GM12878 (cell line): Measurements from ENCODE around the gene MAP1LC3B. TPM values are rescaled to one million over a fixed set of nuclear protein-coding genes. Genes with fewer than 3 reads are reported as not detected.
A peak's percentile ranks its signal among the peaks of the same experiment; 100 is the strongest.

Experiments
- ATAC-seq: fragments of 200-7000 bp; cut with Tn5 transposase; 3 replicates; pipeline ENCODE4 v1.9.1; 2020; ENCODE audit warnings: mild to moderate bottlenecking, moderate library complexity
- BruUV-seq: library from RNA; stranded (reverse); fragments of 400-500 nt; replicated peaks from 2 replicates; lab custom pipeline; 2021; lab: Mats Ljungman, UMichigan
- CTCF ChIA-PET: fragments of 300-600 bp; sonication (Branson Sonifier 250); formaldehyde crosslinking; extraction: SDS; loops from one replicate; lab custom pipeline; 2021; ENCODE audit warnings: inconsistent platforms; lab: Yijun Ruan, JAX
- POLR2A ChIA-PET: fragments of 350-600 bp; formaldehyde crosslinking; extraction: SDS; loops from one replicate; lab custom pipeline; 2021; ENCODE audit warnings: inconsistent platforms; lab: Charles Lee
- RAD21 ChIA-PET: fragments of 300-600 bp; sonication (Branson Sonifier 250); formaldehyde crosslinking; loops from one replicate; lab custom pipeline; 2023; ENCODE audit warnings: antibody characterized with exemption; ENCODE audit not compliant: unreplicated experiment; lab: Charles Lee
- SMC1A ChIA-PET: fragments of 300-600 bp; sonication (Branson Sonifier 250); formaldehyde crosslinking; loops from one replicate; lab custom pipeline; 2023; ENCODE audit not compliant: unreplicated experiment, uncharacterized antibody; lab: Charles Lee
- DNase-seq: peaks from one replicate; pipeline ENCODE4 v3.0.0-alpha.2; 2011; ENCODE audit warnings: low read depth, low spot score
- FAIRE-seq: peaks from 3 replicates; lab custom pipeline; 2011; peaks lifted over from hg19 to GRCh38; lab: Jason Lieb, UNC
- H2AFZ ChIP-seq: 2 replicates; pipeline ENCODE4 v1.6.0; 2011; ENCODE audit warnings: low read depth, low read length, control low read depth; ENCODE audit not compliant: control insufficient read depth
- H3K27ac ChIP-seq: 2 replicates; pipeline ENCODE4 v1.5.1; 2011; ENCODE audit warnings: control low read depth; ENCODE audit not compliant: control insufficient read depth, insufficient read depth
- H3K27me3 ChIP-seq, 2 experiments: replicated peaks in 1 of 2; 2 replicates each; pipeline versions ENCODE4 v1.6.0 to v1.6.1; 2011; ENCODE audit warnings: low read length in 1 of 2; ENCODE audit not compliant: control insufficient read depth in 2 of 2, insufficient read depth in 2 of 2
- H3K36me3 ChIP-seq, 2 experiments: 2 replicates each; pipeline ENCODE4 v1.5.1; 2011; ENCODE audit warnings: low read length in 1 of 2; ENCODE audit not compliant: control insufficient read depth in 2 of 2, insufficient read depth in 2 of 2
- H3K4me1 ChIP-seq: 2 replicates; pipeline ENCODE4 v1.6.1; 2011; ENCODE audit warnings: mild to moderate bottlenecking, low read length, moderate library complexity, mixed read lengths; ENCODE audit not compliant: control insufficient read depth, insufficient read depth
- H3K4me2 ChIP-seq: 2 replicates; pipeline ENCODE4 v1.6.0; 2011; ENCODE audit warnings: control low read depth; ENCODE audit not compliant: control insufficient read depth, insufficient read depth
- H3K4me3 ChIP-seq: fragments of 200-600 bp; sonication (generic); 2 replicates; pipeline ENCODE4 v1.5.1; 2016
- H3K79me2 ChIP-seq: 2 replicates; pipeline ENCODE4 v1.6.0; 2011; ENCODE audit warnings: low read length; ENCODE audit not compliant: control insufficient read depth, insufficient read depth
- H3K9ac ChIP-seq: 2 replicates; pipeline ENCODE4 v1.8.0; 2011; ENCODE audit warnings: low read length, control low read depth, mixed read lengths; ENCODE audit not compliant: control insufficient read depth, insufficient read depth
- H3K9me3 ChIP-seq: replicated peaks from 3 replicates; pipeline ENCODE4 v1.5.1; 2011; ENCODE audit warnings: mild to moderate bottlenecking, low read length; ENCODE audit not compliant: control insufficient read depth, insufficient read depth
- H4K20me1 ChIP-seq: 2 replicates; pipeline ENCODE4 v1.6.0; 2011; ENCODE audit not compliant: control insufficient read depth, insufficient read depth
- CBFB ChIP-seq: IDR thresholded peaks from 2 replicates; pipeline ENCODE4 v1.6.1; 2016; ENCODE audit warnings: antibody characterized with exemption, low read depth
- CBX5 ChIP-seq: sonication (generic); IDR thresholded peaks from 2 replicates; pipeline ENCODE4 v1.6.1; 2016; ENCODE audit warnings: low read depth, moderate library complexity, mild to moderate bottlenecking, inconsistent platforms
- EED ChIP-seq: sonication (generic); IDR thresholded peaks from 2 replicates; pipeline ENCODE4 v1.6.1; 2016; ENCODE audit warnings: antibody characterized with exemption, low read depth
- EGR1 ChIP-seq, 2 experiments: IDR thresholded peaks; 1 replicate in 1 of 2; 2 replicates in 1 of 2; pipeline ENCODE4 v1.6.1; 2011 to 2012; ENCODE audit warnings: low read depth in 2 of 2, low read length in 2 of 2, borderline replicate concordance in 1 of 2, mild to moderate bottlenecking in 1 of 2, moderate library complexity in 1 of 2
- MLLT1 ChIP-seq: fragments of 450-650 bp; IDR thresholded peaks from 2 replicates; pipeline ENCODE4 v1.6.1; 2016; ENCODE audit warnings: mild to moderate bottlenecking
- PML ChIP-seq: IDR thresholded peaks from 2 replicates; pipeline ENCODE4 v1.6.1; 2012; ENCODE audit warnings: low read length, inconsistent platforms
- SREBF1 ChIP-seq: IDR thresholded peaks from 2 replicates; pipeline ENCODE4 v1.6.1; 2012; ENCODE audit warnings: mild to moderate bottlenecking, low read length
- ZBTB11 ChIP-seq: fragments of 450-650 bp; formaldehyde crosslinking; IDR thresholded peaks from 2 replicates; pipeline ENCODE4 v1.5.0; 2022; ENCODE audit warnings: mild to moderate bottlenecking, missing genetic modification characterization
- WGBS: methylation state at CpG from one replicate; pipeline ENCODE4 v1.1.6; 2016; ENCODE audit warnings: low lambda C conversion rate; ENCODE audit not compliant: insufficient replicate concordance, insufficient coverage; ENCODE audit errors: missing lambda C conversion rate; 5-methylcytosine and 5-hydroxymethylcytosine counted together
- in situ Hi-C: fragments of 300-500 bp; cut with MboI; formaldehyde crosslinking; loops from 9 replicates; pipeline ENCODE4 v1.14.3; 2018; ENCODE audit warnings: mixed read lengths
- intact Hi-C: fragments of 100-400 bp; cut with micrococcal nuclease; formaldehyde crosslinking; loops from one replicate; pipeline ENCODE4 v1.14.2; 2022; ENCODE audit not compliant: unreplicated experiment
- polyA plus RNA-seq, 11 experiments: library from polyadenylated mRNA; depleted of rRNA in 4 of 11; unstranded in 6 of 11; stranded (reverse) in 5 of 11; fragments of >200 nt; fragmentation: Nextera tagmentation in 4 of 11; fragmentation: Illumina TruSeq in 1 of 11; extraction: Ambion mirVana in 4 of 11; extraction: Trizol in 1 of 11; gene quantifications; 1 replicate in 1 of 11; 2 replicates in 10 of 11; pipeline versions ENCODE4 v1.2.1 to v1.2.3, GENCODE V29; 2011 to 2016; ENCODE audit warnings: inconsistent platforms in 2 of 11, missing spikeins in 2 of 11, low read depth in 1 of 11
- total RNA-seq, 4 experiments: library from RNA; depleted of rRNA in 3 of 4; stranded (reverse); fragments of >200 nt in 3 of 4; fragmentation: Illumina TruSeq in 1 of 4; extraction: Trizol in 1 of 4; gene quantifications; 2 replicates each; pipeline versions ENCODE4 v1.2.1 to v1.2.3, GENCODE V29; 2013 to 2021

MAP1LC3B gene
- total and polyA plus RNA-seq, 10 of the 15 experiments (the other 5 are each of a cell fraction or from before 2014, with no cell fraction given) = 6.1 to 42.8 (median 13.7) TPM

GRCh38 chr16:87390641-87391323 lies 1.4 kb upstream of the MAP1LC3B start:
- Histone ChIP-seq H3K9me3 (no peaks in the 10 kb centered on the region), H3K4me2 (peak overlapping the region; percentile 99), H3K36me3 (no peaks in the 10 kb centered on the region), H3K4me3 (peak overlapping the region; percentile 71; the same call in 1 of the 2 replicates), H3K27me3 (no peaks in the 10 kb centered on the region), H3K4me1 (peaks cover 16% of the 10 kb centered on the region), H2AFZ (no peak overlapping the region), H3K9ac (no peak overlapping the region; the same call in 1 of the 2 replicates), H4K20me1 (peaks cover 9% of the 10 kb centered on the region; the same call in 1 of the 2 replicates), H3K79me2 (peaks cover 3% of the 10 kb centered on the region), H3K27ac (peak overlapping the region; percentile 82)
- SMC1A ChIA-PET = no interaction called here
- intact Hi-C loops = loop anchor here (5.0 kb wide), 1 partner anchor 377 kb away; the partner anchor contains the start of gene KLHDC4
- DNase-seq (no peak), ATAC-seq (no peak), FAIRE-seq (no peak)
- POLR2A ChIA-PET = no interaction called here
- CTCF ChIA-PET = interaction anchor here (0.7 kb wide), 1 partner anchor 244 kb away, joined by 3 read pairs; no protein-coding TSS in a partner anchor
- BruUV-seq = no TSS peak
- no peak for TF ChIP-seq PML
- no peak for TF ChIP-seq ZBTB11 (CRISPR knock-in tag)
- TF ChIP-seq CBX5 = no peak
- TF ChIP-seq MLLT1 = no peak
- no peak for TF ChIP-seq SREBF1
- TF ChIP-seq EGR1 (IDR thresholded peaks at IDR 0.05; ENCODE audit: borderline replicate concordance in 1 of 2, low read depth in 2 of 2, low read length in 2 of 2) = no peak
- no peak for TF ChIP-seq CBFB
- TF ChIP-seq EED = no peak
- in situ Hi-C loops = loop anchor here (10.0 kb wide), 1 partner anchor 836 kb away; the partner anchor contains the start of gene MTHFSD
- WGBS = over 99% methylated on average over 19 of the region's 24 CpGs
- RAD21 ChIA-PET = no interaction called here
